HepG2 (cell line): ENCODE data around the gene SYS1. TPM values are rescaled to one million over a fixed set of nuclear protein-coding genes. Genes with fewer than 3 reads are reported as not detected.

Source experiments
- ASH2L ChIP-seq: fragments of 300-600, 200-600 bp; sonication (generic); IDR thresholded peaks from 2 replicates; pipeline ENCODE4 v1.7.0; 2017; ENCODE audit warnings: low read depth, mild to moderate bottlenecking, moderate library complexity, mixed read lengths, low read length; ENCODE audit not compliant: insufficient read length
- DBP ChIP-seq: sonication (generic); formaldehyde crosslinking; IDR thresholded peaks from 2 replicates; pipeline ENCODE4 v1.4.0; 2020; ENCODE audit warnings: missing genetic modification reagents; ENCODE audit errors: not compliant biosample characterization
- KAT2B ChIP-seq: fragments of 150-350 bp; IDR thresholded peaks from 2 replicates; pipeline ENCODE4 v1.6.1; 2014; ENCODE audit warnings: low read depth, low read length, borderline replicate concordance
- NFE2L1 ChIP-seq: sonication (generic); formaldehyde crosslinking; IDR thresholded peaks from 2 replicates; pipeline ENCODE4 v1.4.0; 2020; ENCODE audit warnings: missing genetic modification reagents, mild to moderate bottlenecking, borderline replicate concordance
- RERE ChIP-seq: IDR thresholded peaks from 2 replicates; pipeline ENCODE4 v1.6.1; 2016; ENCODE audit warnings: low read depth, missing genetic modification reagents, missing compliant biosample characterization
- RXRA ChIP-seq: sonication (generic); formaldehyde crosslinking; IDR thresholded peaks from 2 replicates; pipeline ENCODE4 v1.5.1; 2020; ENCODE audit warnings: missing genetic modification reagents
- SP1 ChIP-seq, 2 experiments: fragments of 450-650 bp in 1 of 2; sonication (generic) in 1 of 2; formaldehyde crosslinking in 1 of 2; IDR thresholded peaks; 2 replicates each; pipeline versions ENCODE4 v1.4.0 to v1.6.1; 2016 to 2020; ENCODE audit warnings: missing genetic modification reagents in 1 of 2
- SRY ChIP-seq: sonication (generic); formaldehyde crosslinking; IDR thresholded peaks from 2 replicates; pipeline ENCODE4 v1.8.0; 2022; ENCODE audit warnings: mild to moderate bottlenecking, missing genetic modification reagents
- YEATS4 ChIP-seq: sonication (generic); formaldehyde crosslinking; IDR thresholded peaks from 2 replicates; pipeline ENCODE4 v1.4.0; 2020; ENCODE audit warnings: missing genetic modification reagents, borderline replicate concordance
- ZMYM2 ChIP-seq: sonication (generic); formaldehyde crosslinking; IDR thresholded peaks from 2 replicates; pipeline ENCODE4 v1.8.0; 2022; ENCODE audit warnings: mild to moderate bottlenecking, missing genetic modification reagents
- ZNF20 ChIP-seq: sonication (generic); formaldehyde crosslinking; IDR thresholded peaks from 2 replicates; pipeline ENCODE4 v1.4.0; 2020; ENCODE audit warnings: mild to moderate bottlenecking, moderate library complexity, missing genetic modification reagents
- ZNF407 ChIP-seq: sonication (generic); formaldehyde crosslinking; IDR thresholded peaks from one replicate; pipeline ENCODE4 v1.5.1; 2020; ENCODE audit warnings: mild to moderate bottlenecking, missing genetic modification reagents; ENCODE audit errors: not compliant biosample characterization
- ZNF563 ChIP-seq: sonication (generic); formaldehyde crosslinking; IDR thresholded peaks from 2 replicates; pipeline ENCODE4 v1.8.0; 2022; ENCODE audit warnings: mild to moderate bottlenecking, moderate library complexity, missing genetic modification reagents
- ZNF572 ChIP-seq: sonication (generic); formaldehyde crosslinking; IDR thresholded peaks from 2 replicates; pipeline ENCODE4 v1.5.1; 2020; ENCODE audit warnings: mild to moderate bottlenecking, missing genetic modification reagents
- polyA plus RNA-seq, 8 experiments: library from polyadenylated mRNA; depleted of rRNA in 3 of 8; stranded (reverse) in 7 of 8; unstranded in 1 of 8; fragments of >200 nt; fragmentation: Illumina TruSeq in 4 of 8; extraction: Trizol in 4 of 8; gene quantifications; 2 replicates each; pipeline versions ENCODE4 v1.2.1 to v1.2.3, GENCODE V29; 2011 to 2016; ENCODE audit warnings: low read depth in 4 of 8, missing spikeins in 1 of 8, mixed read lengths in 1 of 8; ENCODE audit not compliant: insufficient read depth in 1 of 8
- total RNA-seq, 5 experiments: library from RNA; depleted of rRNA; stranded (reverse); fragments of >200 nt; fragmentation: Illumina TruSeq; extraction: Trizol; gene quantifications; 2 replicates each; pipeline ENCODE4 v1.2.3, GENCODE V29; 2016; ENCODE audit warnings: low read depth in 1 of 5

SYS1 gene
- total and polyA plus RNA-seq, 2 of the 13 experiments (the other 11 are each of a cell fraction or from before 2014, with no cell fraction given) = 38.3 to 65.6 TPM

- peak; percentile 64 for TF ChIP-seq DBP (CRISPR knock-in tag)
- TF ChIP-seq ASH2L = peak; percentile 18
- TF ChIP-seq RERE = peak; percentile 66; the same call in 1 of the 2 replicates
- TF ChIP-seq RXRA (CRISPR knock-in tag) = peak; percentile 97
- no peak for TF ChIP-seq SRY
- TF ChIP-seq ZMYM2 (CRISPR knock-in tag) = peak; percentile 96
- TF ChIP-seq KAT2B = no peak
- no peak for TF ChIP-seq YEATS4 (CRISPR knock-in tag)
- TF ChIP-seq SP1 (IDR thresholded peaks at IDR 0.05) = no peak
- TF ChIP-seq SP1 (CRISPR knock-in tag; IDR thresholded peaks at IDR 0.05) = no peak
- TF ChIP-seq ZNF572 (CRISPR knock-in tag) = no peak
- TF ChIP-seq ZNF20 (CRISPR knock-in tag) = no peak
- no peak for TF ChIP-seq NFE2L1 (CRISPR knock-in tag)
- TF ChIP-seq ZNF563 (CRISPR knock-in tag) = no peak; the same call in 1 of the 2 replicates
- no peak for TF ChIP-seq ZNF407
Observed at GRCh38 chr20:45340236-45340847, 22.6 kb upstream of the SYS1 start (continued).
